Lung (tissue), 12 donors: ENCODE results near the gene ATPAF1. TPM values are rescaled to one million over a fixed set of nuclear protein-coding genes. Genes with fewer than 3 reads are reported as not detected.
A peak's percentile ranks its signal among the peaks of the same experiment; 100 is the strongest.

Experiments
- ATAC-seq: fragments of 200-7000 bp; cut with Tn5 transposase; one replicate; pipeline ENCODE4 v1.9.1; 2020; ENCODE audit warnings: moderate number of reproducible peaks; ENCODE audit not compliant: insufficient read depth, low FRiP score
- DNase-seq, 3 donors: peaks; one replicate each; pipeline ENCODE4 v3.0.0-alpha.2; 2013 to 2017
- H3K27ac ChIP-seq, 2 donors: one replicate each; pipeline ENCODE4 v1.5.1; 2013; ENCODE audit warnings: mild to moderate bottlenecking in 2 of 2, moderate library complexity in 2 of 2, control low read depth in 1 of 2, inconsistent platforms in 1 of 2, low read depth in 1 of 2, low read length in 1 of 2
- H3K27me3 ChIP-seq, 3 donors: one replicate each; pipeline ENCODE4 v1.5.1; 2013; ENCODE audit warnings: low read length in 2 of 3; ENCODE audit not compliant: control insufficient read depth in 3 of 3, insufficient read depth in 3 of 3
- H3K36me3 ChIP-seq, 4 donors: one replicate each; pipeline ENCODE4 v1.5.1; 2013; ENCODE audit warnings: low read length in 4 of 4, mild to moderate bottlenecking in 1 of 4, moderate library complexity in 1 of 4; ENCODE audit not compliant: control insufficient read depth in 4 of 4, insufficient read depth in 4 of 4
- H3K4me1 ChIP-seq, 5 donors: one replicate each; pipeline ENCODE4 v1.5.1; 2013; ENCODE audit warnings: low read length in 5 of 5, mild to moderate bottlenecking in 2 of 5, moderate library complexity in 1 of 5; ENCODE audit not compliant: control insufficient read depth in 5 of 5, insufficient read depth in 5 of 5
- H3K4me3 ChIP-seq: one replicate; pipeline ENCODE4 v1.5.1; 2013; ENCODE audit warnings: mild to moderate bottlenecking, control low read depth, moderate library complexity
- H3K9ac ChIP-seq, 2 donors: one replicate each; pipeline ENCODE4 v1.5.1; 2013; ENCODE audit warnings: low read length in 2 of 2, control low read depth in 1 of 2; ENCODE audit not compliant: insufficient read depth in 1 of 2
- H3K9me3 ChIP-seq, 4 donors: one replicate each; pipeline ENCODE4 v1.5.1; 2013; ENCODE audit warnings: low read length in 3 of 4, mild to moderate bottlenecking in 1 of 4, moderate library complexity in 1 of 4; ENCODE audit not compliant: control insufficient read depth in 4 of 4, insufficient read depth in 3 of 4
- CTCF ChIP-seq: IDR thresholded peaks from 2 replicates; pipeline ENCODE4 v1.5.1; 2012; ENCODE audit warnings: mild to moderate bottlenecking; ENCODE audit errors: control extremely low read depth, extremely low read depth
- WGBS, 2 donors: extraction: QIAGEN DNeasy Blood & Tissue Kit; methylation state at CpG; one replicate each; pipeline ENCODE4 v1.1.7; 2013; 5-methylcytosine and 5-hydroxymethylcytosine counted together
- polyA plus RNA-seq, 2 donors: library from polyadenylated mRNA; stranded (reverse); fragments of 200-250 nt; gene quantifications; one replicate each; pipeline ENCODE4 v1.2.1, GENCODE V29; 2013
- total RNA-seq, 2 donors: library from RNA; depleted of rRNA in 1 of 2; stranded (reverse); fragments of >200 nt in 1 of 2; gene quantifications; one replicate each; pipeline ENCODE4 v1.2.1, GENCODE V29; 2014 to 2021
- donor health status: control.
- donor health status: control.
- donor health status: Bipolar disorder and iron deficiency.
- donor health status: healthy.
- donor health status: DM: yes; HTN: yes; CAD: no.

Gene ATPAF1
- total and polyA plus RNA-seq, 4 donors, result 23.1 to 42.3 (median 36.6) TPM

DNA sequence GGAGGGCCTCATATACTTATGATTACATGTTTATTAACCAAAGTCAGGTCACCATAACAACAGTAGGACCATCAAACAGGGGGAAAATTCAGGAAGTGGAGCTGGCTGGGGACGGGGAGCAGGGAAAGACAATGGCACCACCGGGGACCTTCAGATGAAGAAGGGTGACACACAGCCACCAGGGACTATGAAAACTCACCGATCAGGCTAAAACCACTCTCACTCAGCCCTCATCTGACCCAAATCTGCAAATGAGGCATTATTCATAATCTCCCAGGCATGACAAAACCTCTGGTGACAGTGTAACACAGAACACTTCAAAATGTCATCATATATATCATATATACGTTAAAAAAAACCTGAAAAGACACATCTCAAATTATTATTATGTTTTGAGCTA lies 75.3 kb downstream of the ATPAF1 start:
- H3K9me3 ChIP-seq, result no peaks in the 10 kb centered on the region
- no peak overlapping the region for H3K4me3 ChIP-seq
- no peaks in the 10 kb centered on the region for H3K27me3 ChIP-seq
- H3K9ac ChIP-seq, result no peak overlapping the region
- DNase-seq (no peak), ATAC-seq (no peak)
- no peak for TF ChIP-seq CTCF
- peaks cover 2 to 26% (median 22%) of the 10 kb centered on the region in 4 donors for H3K36me3 ChIP-seq
- WGBS, 2 donors, result 85 to 86% methylated on average over 4 of the region's 4 CpGs
- H3K4me1 ChIP-seq, result peaks cover 0 to 1% (median 0%) of the 10 kb centered on the region in 5 donors
- no peak overlapping the region for H3K27ac ChIP-seq

DNA sequence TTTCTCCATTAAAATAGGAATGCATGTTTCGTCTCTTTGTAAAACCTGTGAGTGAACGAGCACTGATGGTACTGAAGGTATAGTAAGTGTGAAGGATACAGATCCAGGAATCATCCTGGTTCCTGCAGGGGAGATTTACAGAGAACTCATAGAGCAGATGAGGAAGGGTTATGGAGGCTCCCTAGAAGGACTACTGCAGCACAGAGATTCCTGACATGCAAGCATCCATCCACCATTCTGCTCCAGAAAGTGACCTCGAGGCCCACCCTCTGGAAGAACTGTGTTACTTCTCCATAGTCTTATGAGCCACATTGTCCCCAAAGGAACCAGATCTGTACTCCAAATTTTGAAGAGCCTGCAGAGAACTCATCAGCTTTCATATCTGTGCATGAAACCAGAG lies 78.6 kb downstream of the ATPAF1 start:
- TF ChIP-seq CTCF, result no peak
- Histone ChIP-seq H3K4me1 (peaks cover 0 to 2% (median 0%) of the 10 kb centered on the region in 5 donors), H3K9me3 (no peaks in the 10 kb centered on the region), H3K4me3 (no peak overlapping the region), H3K9ac (no peak overlapping the region), H3K27me3 (no peaks in the 10 kb centered on the region), H3K36me3 (peaks cover 3 to 38% (median 24%) of the 10 kb centered on the region in 4 donors), H3K27ac (no peak overlapping the region)
- no peak for ATAC-seq
- DNase-seq, result no peak
- 98 to 99% methylated on average over 3 of the region's 3 CpGs for WGBS, 2 donors

DNA sequence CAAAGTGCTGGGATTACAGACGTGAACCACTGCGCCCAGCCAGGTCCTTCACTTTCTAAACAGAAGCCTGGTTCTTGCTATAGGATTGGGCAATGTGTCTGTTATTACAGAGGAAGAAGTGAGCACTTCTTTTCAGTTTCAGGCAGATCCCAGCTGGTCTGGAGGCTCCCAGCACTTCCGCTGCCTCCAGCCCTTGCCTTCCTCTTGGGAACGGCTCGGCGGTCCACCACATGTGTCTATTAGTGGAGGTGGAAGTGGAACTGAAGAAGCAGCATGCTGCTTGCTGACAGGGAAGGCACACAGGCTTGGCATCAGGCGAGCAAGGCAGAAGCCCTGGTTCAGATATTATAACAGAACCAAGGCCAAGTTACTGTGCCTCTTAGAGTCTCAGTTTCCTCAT lies 81.1 kb downstream of the ATPAF1 start:
- Histone ChIP-seq H3K36me3 (peaks cover 6 to 48% (median 27%) of the 10 kb centered on the region in 4 donors), H3K4me3 (no peak overlapping the region), H3K4me1 (peaks cover 0 to 2% (median 0%) of the 10 kb centered on the region in 5 donors), H3K27ac (no peak overlapping the region), H3K9me3 (no peaks in the 10 kb centered on the region), H3K27me3 (no peaks in the 10 kb centered on the region), H3K9ac (no peak overlapping the region)
- WGBS, 2 donors, result 58 to 72% methylated on average over 7 of the region's 7 CpGs
- DNase-seq (peak in 2 of 3 donors; percentile 9 to 10), ATAC-seq (peak; percentile 79)
- TF ChIP-seq CTCF, result no peak
